SK-N-SH treated with all-trans-retinoic acid at 6 μM for 48 hours (cell line): ENCODE data around the gene SCYL3.

ENCODE experiments used
- CSRNP3 ChIP-seq: fragments of 250-450 bp; sonication (Bioruptor Pico); IDR thresholded peaks from 2 replicates; pipeline ENCODE4 v1.5.1; 2021; ENCODE audit warnings: mild to moderate bottlenecking, moderate library complexity
- ZNF565 ChIP-seq: fragments of 450-650 bp; formaldehyde crosslinking; conservative IDR thresholded peaks from 2 replicates; pipeline ENCODE4 v1.5.0; 2020; ENCODE audit warnings: low read depth, mild to moderate bottlenecking, moderate library complexity
- TF ChIP-seq, protein P1 (sequence below): fragments of 250-450 bp; sonication (Bioruptor Pico); IDR thresholded peaks from 2 replicates; pipeline ENCODE4 v1.8.0; 2020; ENCODE audit warnings: mild to moderate bottlenecking, moderate library complexity, borderline replicate concordance

DNA sequence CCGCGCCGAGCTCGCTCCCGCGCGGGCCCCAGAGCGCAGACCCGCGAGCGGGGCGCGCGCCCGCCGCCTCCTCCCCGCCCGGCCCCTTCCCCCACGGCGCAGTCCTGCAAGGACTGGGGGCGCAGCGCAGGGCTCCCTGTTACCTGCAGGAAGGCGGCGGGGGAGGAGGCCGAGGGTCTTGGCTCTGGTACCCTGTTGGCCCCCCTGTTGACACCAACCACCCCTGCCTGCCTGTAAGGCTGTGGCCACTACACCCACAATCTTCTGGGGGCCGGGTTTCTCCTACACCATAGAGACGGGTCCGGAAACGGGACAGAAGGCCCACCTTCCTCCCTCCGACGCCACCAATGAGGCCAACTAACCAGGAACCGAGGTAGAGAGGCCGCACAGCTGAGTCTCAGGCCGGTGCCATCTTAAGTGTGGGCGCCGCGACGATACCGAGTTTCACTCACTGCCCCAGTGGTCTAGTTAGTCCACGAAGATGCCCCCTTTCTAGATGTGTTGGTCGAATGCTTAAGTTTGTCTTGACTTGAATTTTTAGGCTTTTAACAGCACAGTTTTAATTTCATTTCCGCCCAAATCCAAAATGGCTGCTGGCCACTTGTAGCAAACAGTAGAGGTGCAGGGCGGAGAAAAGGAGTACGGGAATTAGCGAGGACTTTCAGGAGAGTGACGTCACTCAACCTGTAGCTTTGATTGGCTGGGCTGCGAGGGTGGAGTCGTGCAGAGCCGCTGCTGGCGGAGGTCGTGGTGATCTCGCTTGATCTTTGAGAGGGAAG is at the start of gene SCYL3:
- TF ChIP-seq, protein P1, sequence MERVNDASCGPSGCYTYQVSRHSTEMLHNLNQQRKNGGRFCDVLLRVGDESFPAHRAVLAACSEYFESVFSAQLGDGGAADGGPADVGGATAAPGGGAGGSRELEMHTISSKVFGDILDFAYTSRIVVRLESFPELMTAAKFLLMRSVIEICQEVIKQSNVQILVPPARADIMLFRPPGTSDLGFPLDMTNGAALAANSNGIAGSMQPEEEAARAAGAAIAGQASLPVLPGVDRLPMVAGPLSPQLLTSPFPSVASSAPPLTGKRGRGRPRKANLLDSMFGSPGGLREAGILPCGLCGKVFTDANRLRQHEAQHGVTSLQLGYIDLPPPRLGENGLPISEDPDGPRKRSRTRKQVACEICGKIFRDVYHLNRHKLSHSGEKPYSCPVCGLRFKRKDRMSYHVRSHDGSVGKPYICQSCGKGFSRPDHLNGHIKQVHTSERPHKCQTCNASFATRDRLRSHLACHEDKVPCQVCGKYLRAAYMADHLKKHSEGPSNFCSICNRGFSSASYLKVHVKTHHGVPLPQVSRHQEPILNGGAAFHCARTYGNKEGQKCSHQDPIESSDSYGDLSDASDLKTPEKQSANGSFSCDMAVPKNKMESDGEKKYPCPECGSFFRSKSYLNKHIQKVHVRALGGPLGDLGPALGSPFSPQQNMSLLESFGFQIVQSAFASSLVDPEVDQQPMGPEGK: no peak
- TF ChIP-seq CSRNP3 (CRISPR knock-in tag): no peak
- no peak for TF ChIP-seq ZNF565 (CRISPR knock-in tag)
